ENCODE results near the gene ARMC9. TPM values are rescaled to one million over a fixed set of nuclear protein-coding genes. Genes with fewer than 3 reads are reported as not detected.

The ARMC9 gene
- total and polyA plus RNA-seq, 2 experiments from 2014 or later = 22.5 to 23.7 TPM

DNA sequence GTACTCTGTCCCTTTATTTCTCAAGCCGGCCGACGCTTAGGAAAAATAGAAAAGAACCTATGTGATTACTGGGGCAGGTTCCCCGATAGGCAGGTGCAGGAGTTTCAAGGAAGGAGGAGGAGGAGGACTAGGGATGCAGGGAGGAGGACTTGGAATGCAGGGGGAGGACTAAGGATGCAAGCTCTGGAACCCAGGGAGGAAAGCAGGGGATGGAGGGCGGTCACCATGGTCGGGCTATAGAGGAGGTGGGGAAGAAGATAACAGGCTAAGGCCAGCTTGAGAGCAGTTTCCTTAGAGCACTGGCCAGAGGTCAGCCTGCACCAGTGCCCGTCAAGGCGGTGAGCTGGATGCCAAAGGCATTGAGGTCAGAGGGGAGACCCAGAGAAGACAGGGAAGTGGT, 178.4 kb downstream of the ARMC9 start:
- no peak overlapping the region for H2AFZ ChIP-seq
- TF ChIP-seq, protein P1, sequence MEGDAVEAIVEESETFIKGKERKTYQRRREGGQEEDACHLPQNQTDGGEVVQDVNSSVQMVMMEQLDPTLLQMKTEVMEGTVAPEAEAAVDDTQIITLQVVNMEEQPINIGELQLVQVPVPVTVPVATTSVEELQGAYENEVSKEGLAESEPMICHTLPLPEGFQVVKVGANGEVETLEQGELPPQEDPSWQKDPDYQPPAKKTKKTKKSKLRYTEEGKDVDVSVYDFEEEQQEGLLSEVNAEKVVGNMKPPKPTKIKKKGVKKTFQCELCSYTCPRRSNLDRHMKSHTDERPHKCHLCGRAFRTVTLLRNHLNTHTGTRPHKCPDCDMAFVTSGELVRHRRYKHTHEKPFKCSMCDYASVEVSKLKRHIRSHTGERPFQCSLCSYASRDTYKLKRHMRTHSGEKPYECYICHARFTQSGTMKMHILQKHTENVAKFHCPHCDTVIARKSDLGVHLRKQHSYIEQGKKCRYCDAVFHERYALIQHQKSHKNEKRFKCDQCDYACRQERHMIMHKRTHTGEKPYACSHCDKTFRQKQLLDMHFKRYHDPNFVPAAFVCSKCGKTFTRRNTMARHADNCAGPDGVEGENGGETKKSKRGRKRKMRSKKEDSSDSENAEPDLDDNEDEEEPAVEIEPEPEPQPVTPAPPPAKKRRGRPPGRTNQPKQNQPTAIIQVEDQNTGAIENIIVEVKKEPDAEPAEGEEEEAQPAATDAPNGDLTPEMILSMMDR (IDR thresholded peaks at IDR 0.05; ENCODE audit: poor library complexity) = no peak
- TF ChIP-seq EZH2 (IDR thresholded peaks at IDR 0.05; ENCODE audit: borderline replicate concordance) (no peak), EZH2phosphoT487 (IDR thresholded peaks at IDR 0.05; ENCODE audit: low read depth, severe bottlenecking, unreplicated experiment) (no peak)
- no peaks in the 10 kb centered on the region for H3K79me2 ChIP-seq
- H3K27ac ChIP-seq = no peak overlapping the region
- H3K9me2 ChIP-seq (replicated peaks; ENCODE audit: insufficient read depth) = no peaks in the 10 kb centered on the region
- WGBS (ENCODE audit: low lambda C conversion rate, missing lambda C conversion rate) = 50% methylated on average over 8 of the region's 8 CpGs
- H3K9me3 ChIP-seq (ENCODE audit: low read depth) = no peaks in the 10 kb centered on the region
- DNase-seq (ENCODE audit: low spot score) = no peak
- no peaks in the 10 kb centered on the region for H3K27me3 ChIP-seq
- no peaks in the 10 kb centered on the region for H4K20me1 ChIP-seq (ENCODE audit: insufficient read depth, poor library complexity, severe bottlenecking)
- no peaks in the 10 kb centered on the region for H3K36me3 ChIP-seq (replicated peaks; ENCODE audit: insufficient read depth, low read depth)
- H3K4me3 ChIP-seq = no peak overlapping the region
- peaks cover 20% of the 10 kb centered on the region for H3K4me1 ChIP-seq (ENCODE audit: insufficient read depth)
- no peak overlapping the region for H3K4me2 ChIP-seq

- Histone ChIP-seq H3K36me3 (replicated peaks; ENCODE audit: insufficient read depth, low read depth) (no peaks in the 10 kb centered on the region), H2AFZ (no peak overlapping the region), H3K79me2 (no peaks in the 10 kb centered on the region), H4K20me1 (ENCODE audit: insufficient read depth, poor library complexity, severe bottlenecking) (no peaks in the 10 kb centered on the region), H3K9me3 (ENCODE audit: low read depth) (no peaks in the 10 kb centered on the region), H3K4me3 (no peak overlapping the region), H3K9me2 (replicated peaks; ENCODE audit: insufficient read depth) (no peaks in the 10 kb centered on the region), H3K4me1 (ENCODE audit: insufficient read depth) (peaks cover 20% of the 10 kb centered on the region), H3K4me2 (peak overlapping the region; percentile 4), H3K27ac (peak overlapping the region; percentile 79), H3K27me3 (no peaks in the 10 kb centered on the region)
- DNase-seq (ENCODE audit: low spot score) = peak; percentile 77
- TF ChIP-seq EZH2phosphoT487 (IDR thresholded peaks at IDR 0.05; ENCODE audit: low read depth, severe bottlenecking, unreplicated experiment) = no peak
- TF ChIP-seq EZH2 (IDR thresholded peaks at IDR 0.05; ENCODE audit: borderline replicate concordance) = no peak
- TF ChIP-seq, protein P1 (IDR thresholded peaks at IDR 0.05; ENCODE audit: poor library complexity) = no peak
- WGBS (ENCODE audit: low lambda C conversion rate, missing lambda C conversion rate) = 68% methylated on average over 13 of the region's 13 CpGs
Observed at GRCh38 chr2:231378026-231378722, 179.7 kb downstream of the ARMC9 start.

GRCh38 chr2:231379266-231380215, 181.1 kb downstream of the ARMC9 start:
- TF ChIP-seq, protein P1 (IDR thresholded peaks at IDR 0.05; ENCODE audit: poor library complexity) = no peak
- TF ChIP-seq EZH2phosphoT487 (IDR thresholded peaks at IDR 0.05; ENCODE audit: low read depth, severe bottlenecking, unreplicated experiment) (no peak), EZH2 (IDR thresholded peaks at IDR 0.05; ENCODE audit: borderline replicate concordance) (no peak)
- WGBS (ENCODE audit: low lambda C conversion rate, missing lambda C conversion rate) = 82% methylated on average over 20 of the region's 21 CpGs

More at GRCh38 chr2:231379266-231380215, 181.1 kb downstream of the ARMC9 start:
- Histone ChIP-seq H3K4me3 (no peak overlapping the region), H3K9me3 (ENCODE audit: low read depth) (no peaks in the 10 kb centered on the region), H3K79me2 (no peaks in the 10 kb centered on the region), H3K36me3 (replicated peaks; ENCODE audit: insufficient read depth, low read depth) (no peaks in the 10 kb centered on the region), H3K27ac (peak overlapping the region; percentile 40), H3K4me1 (ENCODE audit: insufficient read depth) (peaks cover 12% of the 10 kb centered on the region), H3K9me2 (replicated peaks; ENCODE audit: insufficient read depth) (no peaks in the 10 kb centered on the region), H2AFZ (no peak overlapping the region), H3K27me3 (no peaks in the 10 kb centered on the region), H3K4me2 (no peak overlapping the region), H4K20me1 (ENCODE audit: insufficient read depth, poor library complexity, severe bottlenecking) (no peaks in the 10 kb centered on the region)
- DNase-seq (ENCODE audit: low spot score) = peak; percentile 61
